HepG2 (cell line): ENCODE measurements around the gene SLC38A9.

Experiments
- CBFB ChIP-seq: sonication (generic); formaldehyde crosslinking; IDR thresholded peaks from 2 replicates; pipeline ENCODE4 v1.4.0; 2020; ENCODE audit warnings: missing genetic modification reagents
- POLR2A ChIP-seq, 2 experiments: IDR thresholded peaks; 2 replicates each; pipeline ENCODE4 v1.6.1; 2011; ENCODE audit warnings: low read depth in 2 of 2, low read length in 2 of 2, mild to moderate bottlenecking in 1 of 2, moderate library complexity in 1 of 2; ENCODE audit not compliant: insufficient read depth in 1 of 2
- TAF15 ChIP-seq: fragments of 200-400 bp; formaldehyde crosslinking; IDR thresholded peaks from one replicate; pipeline ENCODE4 v1.6.1; 2018; ENCODE audit warnings: mild to moderate bottlenecking, low read depth, low read length; ENCODE audit not compliant: poor library complexity, severe bottlenecking
- TF ChIP-seq, protein P1 (sequence below): sonication (generic); formaldehyde crosslinking; IDR thresholded peaks from 2 replicates; pipeline ENCODE4 v1.5.0; 2020; ENCODE audit warnings: mild to moderate bottlenecking, missing genetic modification reagents, moderate library complexity
- TF ChIP-seq, protein P2 (sequence below), 2 experiments: IDR thresholded peaks; 2 replicates each; pipeline ENCODE4 v1.6.1; 2011 to 2012; ENCODE audit warnings: low read length in 2 of 2, borderline replicate concordance in 1 of 2, low read depth in 1 of 2, mild to moderate bottlenecking in 1 of 2, moderate library complexity in 1 of 2
- TF ChIP-seq, protein P3 (sequence below): IDR thresholded peaks from 2 replicates; pipeline ENCODE4 v1.6.1; 2018; ENCODE audit warnings: missing genetic modification reagents, mild to moderate bottlenecking, missing compliant biosample characterization

DNA sequence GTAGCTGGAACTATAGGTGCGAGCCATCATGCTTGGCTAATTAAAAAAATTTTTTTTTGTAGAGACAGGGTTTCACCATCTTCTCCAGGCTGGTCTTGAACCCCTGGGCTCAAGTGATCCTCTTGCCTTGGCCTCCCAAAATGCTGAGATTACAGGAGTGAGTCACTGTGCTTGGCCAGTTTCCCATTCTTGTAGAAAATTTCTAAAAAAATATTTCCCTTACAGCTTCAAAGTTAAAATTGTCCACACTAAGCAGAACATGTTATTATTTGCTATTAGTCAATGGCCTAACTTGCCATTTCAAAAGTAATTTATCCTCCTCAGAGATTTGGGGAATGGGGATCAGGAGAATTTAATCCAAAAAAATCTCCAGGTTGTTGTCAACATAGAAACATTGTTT lies 40.1 kb downstream of the SLC38A9 start:
- TF ChIP-seq POLR2A (IDR thresholded peaks at IDR 0.05; ENCODE audit: insufficient read depth in 1 of 2, low read depth in 2 of 2, low read length in 2 of 2) (no peak), TAF15 (no peak), CBFB (CRISPR knock-in tag) (no peak)
- TF ChIP-seq, protein P1, sequence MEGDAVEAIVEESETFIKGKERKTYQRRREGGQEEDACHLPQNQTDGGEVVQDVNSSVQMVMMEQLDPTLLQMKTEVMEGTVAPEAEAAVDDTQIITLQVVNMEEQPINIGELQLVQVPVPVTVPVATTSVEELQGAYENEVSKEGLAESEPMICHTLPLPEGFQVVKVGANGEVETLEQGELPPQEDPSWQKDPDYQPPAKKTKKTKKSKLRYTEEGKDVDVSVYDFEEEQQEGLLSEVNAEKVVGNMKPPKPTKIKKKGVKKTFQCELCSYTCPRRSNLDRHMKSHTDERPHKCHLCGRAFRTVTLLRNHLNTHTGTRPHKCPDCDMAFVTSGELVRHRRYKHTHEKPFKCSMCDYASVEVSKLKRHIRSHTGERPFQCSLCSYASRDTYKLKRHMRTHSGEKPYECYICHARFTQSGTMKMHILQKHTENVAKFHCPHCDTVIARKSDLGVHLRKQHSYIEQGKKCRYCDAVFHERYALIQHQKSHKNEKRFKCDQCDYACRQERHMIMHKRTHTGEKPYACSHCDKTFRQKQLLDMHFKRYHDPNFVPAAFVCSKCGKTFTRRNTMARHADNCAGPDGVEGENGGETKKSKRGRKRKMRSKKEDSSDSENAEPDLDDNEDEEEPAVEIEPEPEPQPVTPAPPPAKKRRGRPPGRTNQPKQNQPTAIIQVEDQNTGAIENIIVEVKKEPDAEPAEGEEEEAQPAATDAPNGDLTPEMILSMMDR: no peak
- TF ChIP-seq, protein P2, sequence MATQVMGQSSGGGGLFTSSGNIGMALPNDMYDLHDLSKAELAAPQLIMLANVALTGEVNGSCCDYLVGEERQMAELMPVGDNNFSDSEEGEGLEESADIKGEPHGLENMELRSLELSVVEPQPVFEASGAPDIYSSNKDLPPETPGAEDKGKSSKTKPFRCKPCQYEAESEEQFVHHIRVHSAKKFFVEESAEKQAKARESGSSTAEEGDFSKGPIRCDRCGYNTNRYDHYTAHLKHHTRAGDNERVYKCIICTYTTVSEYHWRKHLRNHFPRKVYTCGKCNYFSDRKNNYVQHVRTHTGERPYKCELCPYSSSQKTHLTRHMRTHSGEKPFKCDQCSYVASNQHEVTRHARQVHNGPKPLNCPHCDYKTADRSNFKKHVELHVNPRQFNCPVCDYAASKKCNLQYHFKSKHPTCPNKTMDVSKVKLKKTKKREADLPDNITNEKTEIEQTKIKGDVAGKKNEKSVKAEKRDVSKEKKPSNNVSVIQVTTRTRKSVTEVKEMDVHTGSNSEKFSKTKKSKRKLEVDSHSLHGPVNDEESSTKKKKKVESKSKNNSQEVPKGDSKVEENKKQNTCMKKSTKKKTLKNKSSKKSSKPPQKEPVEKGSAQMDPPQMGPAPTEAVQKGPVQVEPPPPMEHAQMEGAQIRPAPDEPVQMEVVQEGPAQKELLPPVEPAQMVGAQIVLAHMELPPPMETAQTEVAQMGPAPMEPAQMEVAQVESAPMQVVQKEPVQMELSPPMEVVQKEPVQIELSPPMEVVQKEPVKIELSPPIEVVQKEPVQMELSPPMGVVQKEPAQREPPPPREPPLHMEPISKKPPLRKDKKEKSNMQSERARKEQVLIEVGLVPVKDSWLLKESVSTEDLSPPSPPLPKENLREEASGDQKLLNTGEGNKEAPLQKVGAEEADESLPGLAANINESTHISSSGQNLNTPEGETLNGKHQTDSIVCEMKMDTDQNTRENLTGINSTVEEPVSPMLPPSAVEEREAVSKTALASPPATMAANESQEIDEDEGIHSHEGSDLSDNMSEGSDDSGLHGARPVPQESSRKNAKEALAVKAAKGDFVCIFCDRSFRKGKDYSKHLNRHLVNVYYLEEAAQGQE (IDR thresholded peaks at IDR 0.05; ENCODE audit: borderline replicate concordance in 1 of 2, low read depth in 1 of 2, low read length in 2 of 2): no peak
- TF ChIP-seq, protein P3, sequence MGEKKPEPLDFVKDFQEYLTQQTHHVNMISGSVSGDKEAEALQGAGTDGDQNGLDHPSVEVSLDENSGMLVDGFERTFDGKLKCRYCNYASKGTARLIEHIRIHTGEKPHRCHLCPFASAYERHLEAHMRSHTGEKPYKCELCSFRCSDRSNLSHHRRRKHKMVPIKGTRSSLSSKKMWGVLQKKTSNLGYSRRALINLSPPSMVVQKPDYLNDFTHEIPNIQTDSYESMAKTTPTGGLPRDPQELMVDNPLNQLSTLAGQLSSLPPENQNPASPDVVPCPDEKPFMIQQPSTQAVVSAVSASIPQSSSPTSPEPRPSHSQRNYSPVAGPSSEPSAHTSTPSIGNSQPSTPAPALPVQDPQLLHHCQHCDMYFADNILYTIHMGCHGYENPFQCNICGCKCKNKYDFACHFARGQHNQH (CRISPR knock-in tag): no peak
